ENCODE results near the gene YJEFN3. TPM values are rescaled to one million over a fixed set of nuclear protein-coding genes. Genes with fewer than 3 reads are reported as not detected.
A peak's percentile ranks its signal among the peaks of the same experiment; 100 is the strongest.

YJEFN3 gene
- total RNA-seq, 4 donors from 2014 or later: 0.08 to 0.57 (median 0.15) TPM

GRCh38 chr19:19533841-19534240 is 5.1 kb downstream of the YJEFN3 start:
- peaks cover 0 to 34% (median 4%) of the 10 kb centered on the region in 4 donors for H3K27me3 ChIP-seq
- peaks cover 16 to 33% (median 22%) of the 10 kb centered on the region in 3 donors for H3K4me1 ChIP-seq
- TF ChIP-seq, protein P1, sequence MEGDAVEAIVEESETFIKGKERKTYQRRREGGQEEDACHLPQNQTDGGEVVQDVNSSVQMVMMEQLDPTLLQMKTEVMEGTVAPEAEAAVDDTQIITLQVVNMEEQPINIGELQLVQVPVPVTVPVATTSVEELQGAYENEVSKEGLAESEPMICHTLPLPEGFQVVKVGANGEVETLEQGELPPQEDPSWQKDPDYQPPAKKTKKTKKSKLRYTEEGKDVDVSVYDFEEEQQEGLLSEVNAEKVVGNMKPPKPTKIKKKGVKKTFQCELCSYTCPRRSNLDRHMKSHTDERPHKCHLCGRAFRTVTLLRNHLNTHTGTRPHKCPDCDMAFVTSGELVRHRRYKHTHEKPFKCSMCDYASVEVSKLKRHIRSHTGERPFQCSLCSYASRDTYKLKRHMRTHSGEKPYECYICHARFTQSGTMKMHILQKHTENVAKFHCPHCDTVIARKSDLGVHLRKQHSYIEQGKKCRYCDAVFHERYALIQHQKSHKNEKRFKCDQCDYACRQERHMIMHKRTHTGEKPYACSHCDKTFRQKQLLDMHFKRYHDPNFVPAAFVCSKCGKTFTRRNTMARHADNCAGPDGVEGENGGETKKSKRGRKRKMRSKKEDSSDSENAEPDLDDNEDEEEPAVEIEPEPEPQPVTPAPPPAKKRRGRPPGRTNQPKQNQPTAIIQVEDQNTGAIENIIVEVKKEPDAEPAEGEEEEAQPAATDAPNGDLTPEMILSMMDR (IDR thresholded peaks at IDR 0.05): no peak
- no peak for TF ChIP-seq POLR2A (IDR thresholded peaks at IDR 0.05)
- intact Hi-C loops (cut with DNase I): loop anchor here (5.0 kb wide), 1 partner anchor 108 kb away; the partner anchor contains the start of gene GMIP
- WGBS, 2 donors: 68 to 81% methylated on average over 4 of the region's 6 CpGs
- no peak for DNase-seq
- peaks cover 0 to 8% (median 1%) of the 10 kb centered on the region in 3 donors for H3K36me3 ChIP-seq
- H3K9me3 ChIP-seq: no peaks in the 10 kb centered on the region
- no peak overlapping the region for H3K27ac ChIP-seq
- H3K4me3 ChIP-seq: no peak overlapping the region

- Histone ChIP-seq H3K27me3 (peaks cover 0 to 42% (median 8%) of the 10 kb centered on the region in 4 donors), H3K4me1 (peaks cover 16 to 31% (median 22%) of the 10 kb centered on the region in 3 donors), H3K27ac (no peak overlapping the region), H3K4me3 (no peak overlapping the region), H3K9me3 (no peaks in the 10 kb centered on the region), H3K36me3 (no peaks in the 10 kb centered on the region)
- DNase-seq: no peak
- no peak for TF ChIP-seq POLR2A (IDR thresholded peaks at IDR 0.05)
- TF ChIP-seq, protein P1 (IDR thresholded peaks at IDR 0.05): no peak
- intact Hi-C loops (cut with DNase I): loop anchor here (5.0 kb wide), 1 partner anchor 108 kb away; the partner anchor contains the start of gene GMIP
- WGBS, 2 donors: 59 to 62% methylated on average over 22 to 25 of the region's 27 CpGs
These were observed 6.0 kb downstream of the YJEFN3 start for GRCh38 chr19:19534556-19535265.

DNA sequence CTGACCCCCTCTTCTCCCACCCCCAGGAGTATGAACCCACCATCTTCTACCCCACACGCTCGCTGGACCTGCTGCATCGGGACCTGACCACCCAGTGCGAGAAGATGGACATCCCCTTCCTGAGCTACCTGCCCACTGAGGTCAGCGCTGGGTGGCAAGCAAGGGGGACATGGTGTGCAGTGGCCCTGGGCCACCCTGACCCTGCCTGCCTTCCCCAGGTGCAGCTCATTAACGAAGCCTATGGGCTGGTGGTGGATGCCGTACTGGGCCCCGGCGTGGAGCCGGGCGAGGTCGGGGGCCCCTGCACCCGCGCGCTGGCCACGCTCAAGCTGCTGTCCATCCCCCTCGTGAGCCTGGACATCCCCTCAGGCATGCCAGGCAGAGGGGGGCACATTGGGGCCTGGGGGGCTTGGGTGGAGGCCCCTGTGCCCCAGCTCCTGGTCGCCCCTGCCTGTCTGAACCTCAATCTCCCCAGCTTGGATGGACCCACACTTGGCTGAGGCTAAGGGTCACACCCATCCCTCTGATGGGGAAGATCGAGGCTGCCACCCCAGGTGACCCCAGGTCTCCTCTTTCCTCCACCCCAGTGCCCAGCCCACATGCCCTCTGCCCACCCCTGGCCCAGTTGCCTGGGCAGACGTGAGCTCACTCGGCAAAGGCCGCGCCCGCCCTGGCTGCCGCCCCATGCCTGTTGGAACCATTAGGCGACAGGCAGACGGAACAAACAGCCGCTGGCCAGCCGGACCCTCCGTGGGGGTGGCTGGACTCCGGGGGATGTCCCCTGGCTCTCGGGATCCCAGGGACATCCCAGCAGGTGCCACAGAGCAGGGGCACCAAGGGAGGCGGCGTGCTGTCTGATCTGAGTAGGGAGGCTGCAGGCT is 6.8 kb downstream of the YJEFN3 start:
- Histone ChIP-seq H3K27ac (no peak overlapping the region), H3K4me1 (peaks cover 18 to 39% (median 29%) of the 10 kb centered on the region in 3 donors), H3K27me3 (peaks cover 0 to 51% (median 13%) of the 10 kb centered on the region in 4 donors), H3K9me3 (peaks cover 0 to 4% (median 0%) of the 10 kb centered on the region in 3 donors), H3K4me3 (no peak overlapping the region), H3K36me3 (no peaks in the 10 kb centered on the region)
- no peak for DNase-seq
- TF ChIP-seq, protein P1 (IDR thresholded peaks at IDR 0.05): no peak
- no peak for TF ChIP-seq POLR2A (IDR thresholded peaks at IDR 0.05)
- 83 to 95% methylated on average over 6 to 7 of the region's 34 CpGs for WGBS, 2 donors
- intact Hi-C loops (cut with DNase I): no loop called here

GRCh38 chr19:19537075-19538048 is 8.7 kb downstream of the YJEFN3 start:
- TF ChIP-seq, protein P1 (IDR thresholded peaks at IDR 0.05): no peak
- TF ChIP-seq POLR2A (IDR thresholded peaks at IDR 0.05): no peak
- intact Hi-C loops (cut with DNase I): no loop called here
- 37 to 51% methylated on average over 20 to 25 of the region's 59 CpGs for WGBS, 2 donors

More at GRCh38 chr19:19537075-19538048, 8.7 kb downstream of the YJEFN3 start:
- peaks cover 0 to 69% (median 28%) of the 10 kb centered on the region in 4 donors for H3K27me3 ChIP-seq
- no peak overlapping the region for H3K27ac ChIP-seq
- H3K4me3 ChIP-seq: peak overlapping the region in 2 of 4 donors; percentile 38 to 57
- peaks cover 0 to 4% (median 0%) of the 10 kb centered on the region in 3 donors for H3K9me3 ChIP-seq
- no peak for DNase-seq
- H3K36me3 ChIP-seq: no peaks in the 10 kb centered on the region
- peaks cover 24 to 45% (median 36%) of the 10 kb centered on the region in 3 donors for H3K4me1 ChIP-seq

Data from esophagus squamous epithelium (tissue), 5 donors.